ENCODE data around the gene GCNA. TPM values are rescaled to one million over a fixed set of nuclear protein-coding genes. Genes with fewer than 3 reads are reported as not detected.
A peak's percentile ranks its signal among the peaks of the same experiment; 100 is the strongest.
"Not testable (repeated sequence)": the region's sequence is repeated elsewhere in the genome, so short reads cannot be mapped to it uniquely, and the experiment has no call there.

The GCNA gene
- total RNA-seq, 2 experiments from 2014 or later, result 3.2 to 3.4 TPM

DNA sequence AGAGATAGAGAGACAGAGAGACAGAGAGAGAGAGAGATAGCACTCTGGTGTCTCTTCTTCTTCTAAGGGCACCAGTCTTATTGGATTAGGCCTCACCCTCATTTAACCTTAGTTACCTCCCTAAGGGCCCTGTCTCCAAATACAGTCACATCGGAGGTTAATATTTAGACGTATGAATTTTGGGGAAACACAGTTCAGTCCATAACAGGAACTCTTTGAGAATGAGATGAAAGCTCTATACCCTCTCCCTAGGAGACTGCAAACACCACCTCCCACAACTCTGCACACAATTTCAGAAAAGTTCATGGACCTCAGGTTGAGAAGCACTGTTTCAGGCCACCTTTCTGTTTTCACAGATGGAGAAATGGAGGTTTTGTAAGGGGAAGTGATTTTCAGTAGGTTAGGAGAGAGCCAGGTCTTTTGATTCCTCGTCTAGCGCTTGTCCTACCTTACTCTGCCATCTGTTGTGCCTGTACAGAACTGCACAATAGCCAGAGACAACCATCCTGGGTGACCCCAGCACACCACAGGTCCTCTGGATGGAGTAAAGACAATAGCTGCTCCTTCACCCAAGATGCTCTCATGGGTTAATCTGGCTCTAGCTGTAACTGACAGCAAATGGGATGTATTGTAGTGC, 72.2 kb downstream of the GCNA start:
- no peak overlapping the region for H3K27ac Mint-ChIP-seq
- no peak overlapping the region for H3K4me3 Mint-ChIP-seq
- H3K36me3 Mint-ChIP-seq, result no peaks in the 10 kb centered on the region
- H3K9me3 Mint-ChIP-seq, result no peaks in the 10 kb centered on the region
- CTCF ChIA-PET, result interaction anchor here (0.8 to 2.2 kb wide), 8 partner anchors 11 to 261 kb away, joined by 3 to 7 read pairs (median 4); partner anchors contain the start of gene CXCR3
- H3K27me3 Mint-ChIP-seq, result no peaks in the 10 kb centered on the region
- POLR2A ChIA-PET, result no interaction called here
- peaks cover 5% of the 10 kb centered on the region for H3K4me1 Mint-ChIP-seq (ENCODE audit: low read depth)
- intact Hi-C loops (cut with micrococcal nuclease), result loop anchor here (1.0 to 5.0 kb wide), 2 partner anchors 34 to 678 kb away; no protein-coding TSS in a partner anchor
- DNase-seq, result peak; percentile 52

DNA sequence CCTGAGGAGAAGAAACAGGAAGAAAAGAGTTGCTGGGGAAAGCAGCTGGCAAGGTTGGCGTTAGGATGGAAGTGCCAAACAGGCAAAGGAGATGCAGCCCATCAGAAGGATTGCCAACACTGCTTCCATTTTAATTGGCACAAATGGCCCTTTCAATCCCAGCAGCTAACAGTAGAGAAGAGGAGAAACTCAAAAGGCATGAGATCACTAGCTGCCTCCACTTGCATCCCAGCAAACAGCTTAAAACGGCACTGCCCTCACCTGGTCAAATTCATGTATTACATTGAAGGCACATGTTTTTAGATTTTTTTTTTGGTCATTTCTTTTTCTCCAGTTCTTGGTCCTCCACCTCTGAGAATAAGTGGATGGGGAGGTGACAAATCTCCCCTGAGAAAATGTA, 74.2 kb downstream of the GCNA start:
- intact Hi-C loops (cut with micrococcal nuclease), result loop anchor here (5.0 kb wide), 1 partner anchor 680 kb away; no protein-coding TSS in a partner anchor
- no peaks in the 10 kb centered on the region for H3K9me3 Mint-ChIP-seq
- ChIA-PET POLR2A (interaction anchor here (0.7 kb wide), 1 partner anchor 470 kb away, joined by 3 read pairs; no protein-coding TSS in a partner anchor), CTCF (interaction anchor here (0.6 to 2.1 kb wide), 21 partner anchors 9 to 284 kb away, joined by 3 to 18 read pairs (median 5); partner anchors contain the start of gene CXCR3)
- no peak overlapping the region for H3K4me3 Mint-ChIP-seq
- no peak overlapping the region for H3K27ac Mint-ChIP-seq
- no peaks in the 10 kb centered on the region for H3K36me3 Mint-ChIP-seq
- DNase-seq, result peak; percentile 59
- peaks cover 5% of the 10 kb centered on the region for H3K4me1 Mint-ChIP-seq (ENCODE audit: low read depth)
- H3K27me3 Mint-ChIP-seq, result no peaks in the 10 kb centered on the region

DNA sequence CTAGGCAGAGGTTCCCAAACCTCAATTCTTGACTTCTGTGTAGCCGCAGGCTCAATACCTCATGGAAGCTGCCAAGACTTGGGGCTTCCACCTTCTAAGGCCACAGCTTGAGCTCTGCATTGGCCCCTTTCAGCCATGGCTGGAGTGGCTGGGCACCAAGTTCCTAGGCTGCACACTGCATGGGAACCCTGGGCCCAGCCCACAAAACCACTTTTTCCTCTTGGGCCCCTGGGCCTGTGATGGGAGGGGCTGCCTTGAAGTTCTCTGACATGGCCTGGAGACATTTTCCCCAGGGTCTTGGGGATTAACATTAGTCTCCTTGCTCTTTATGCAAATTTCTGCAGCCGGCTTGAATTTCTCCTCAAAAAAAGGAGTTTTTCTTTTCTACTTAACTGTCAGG, 75.1 kb downstream of the GCNA start:
- H3K9me3 Mint-ChIP-seq, result no peaks in the 10 kb centered on the region
- no peak for DNase-seq
- peaks cover 5% of the 10 kb centered on the region for H3K4me1 Mint-ChIP-seq (ENCODE audit: low read depth)
- intact Hi-C loops (cut with micrococcal nuclease), result loop anchor here (5.0 kb wide), 1 partner anchor 681 kb away; no protein-coding TSS in a partner anchor
- POLR2A ChIA-PET, result no interaction called here
- CTCF ChIA-PET, result no interaction called here
- H3K36me3 Mint-ChIP-seq, result no peaks in the 10 kb centered on the region
- H3K27me3 Mint-ChIP-seq, result no peaks in the 10 kb centered on the region
- no peak overlapping the region for H3K4me3 Mint-ChIP-seq
- no peak overlapping the region for H3K27ac Mint-ChIP-seq

GRCh38 chrX:71657267-71657666, 79.0 kb downstream of the GCNA start:
- H3K36me3 Mint-ChIP-seq, result no peaks in the 10 kb centered on the region
- CTCF ChIA-PET, result no interaction called here
- DNase-seq, result no peak
- H3K27ac Mint-ChIP-seq, result no peak overlapping the region
- peaks cover 2% of the 10 kb centered on the region for H3K4me1 Mint-ChIP-seq (ENCODE audit: low read depth)
- H3K4me3 Mint-ChIP-seq, result no peak overlapping the region
- H3K9me3 Mint-ChIP-seq, result no peaks in the 10 kb centered on the region
- intact Hi-C loops (cut with micrococcal nuclease), result no loop called here
- no peaks in the 10 kb centered on the region for H3K27me3 Mint-ChIP-seq
- POLR2A ChIA-PET, result no interaction called here

DNA sequence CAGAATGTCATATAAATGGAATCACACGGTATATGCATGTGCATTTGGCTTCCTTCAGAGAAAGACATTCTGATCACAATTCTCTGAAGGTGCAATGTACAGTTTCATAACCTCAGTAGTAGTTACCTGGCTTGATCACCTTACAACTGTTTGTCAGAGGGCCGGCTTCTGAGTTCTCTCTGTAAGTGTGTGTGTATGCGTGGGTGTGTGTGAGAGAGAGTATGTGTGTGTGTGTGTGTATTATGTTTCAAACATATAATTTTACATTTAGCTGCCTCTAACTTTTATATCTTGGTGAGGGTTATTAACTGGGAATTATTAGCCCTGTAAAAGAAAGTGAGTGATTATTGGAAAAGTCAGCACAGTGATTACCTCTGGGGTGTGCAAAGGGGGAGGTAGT, 81.1 kb downstream of the GCNA start:
- H3K4me1 Mint-ChIP-seq (ENCODE audit: low read depth), result peaks cover 18% of the 10 kb centered on the region
- CTCF ChIA-PET, result no interaction called here
- H3K4me3 Mint-ChIP-seq, result no peak overlapping the region
- no peak for DNase-seq
- no peaks in the 10 kb centered on the region for H3K36me3 Mint-ChIP-seq
- H3K9me3 Mint-ChIP-seq, result no peaks in the 10 kb centered on the region
- H3K27ac Mint-ChIP-seq, result no peak overlapping the region
- intact Hi-C loops (cut with micrococcal nuclease), result no loop called here
- POLR2A ChIA-PET, result no interaction called here
- H3K27me3 Mint-ChIP-seq, result no peaks in the 10 kb centered on the region

DNA sequence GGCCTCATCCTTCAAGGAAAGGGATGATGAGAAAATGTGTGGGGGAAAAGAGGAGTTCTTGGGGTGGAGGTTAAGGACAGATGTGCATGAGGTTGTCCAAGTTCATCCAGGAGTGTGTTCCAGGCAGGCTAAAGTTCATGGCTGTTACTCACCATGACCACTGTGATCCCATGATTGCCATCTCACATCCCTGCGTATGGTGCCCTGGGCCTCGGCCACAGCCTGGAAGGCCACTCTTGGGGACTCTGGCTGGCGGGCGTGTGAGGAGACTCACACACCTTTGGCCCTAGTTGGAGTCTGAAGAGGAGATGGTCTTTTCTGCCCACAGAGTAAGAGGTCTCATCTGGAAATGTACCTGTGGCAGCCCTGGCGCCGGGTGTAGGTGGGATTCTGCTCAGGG, 81.7 kb downstream of the GCNA start:
- H3K27ac Mint-ChIP-seq, result no peak overlapping the region

GRCh38 chrX:71660562-71661416, 82.6 kb downstream of the GCNA start:
- Mint-ChIP-seq H3K36me3 (no peaks in the 10 kb centered on the region), H3K27me3 (no peaks in the 10 kb centered on the region), H3K27ac (no peak overlapping the region), H3K4me3 (no peak overlapping the region), H3K4me1 (ENCODE audit: low read depth) (peaks cover 20% of the 10 kb centered on the region), H3K9me3 (no peaks in the 10 kb centered on the region)
- POLR2A ChIA-PET, result no interaction called here
- CTCF ChIA-PET, result interaction anchor here (0.8 kb wide), 1 partner anchor 9 kb away, joined by 5 read pairs; no protein-coding TSS in a partner anchor
- intact Hi-C loops (cut with micrococcal nuclease), result no loop called here
- DNase-seq, result no peak

More for the DNA sequence above, 81.7 kb downstream of the GCNA start:
- Mint-ChIP-seq H3K36me3 (no peaks in the 10 kb centered on the region), H3K4me1 (ENCODE audit: low read depth) (peaks cover 20% of the 10 kb centered on the region), H3K27me3 (no peaks in the 10 kb centered on the region), H3K4me3 (no peak overlapping the region), H3K9me3 (no peaks in the 10 kb centered on the region)
- DNase-seq, result no peak
- ChIA-PET POLR2A (no interaction called here), CTCF (no interaction called here)
- intact Hi-C loops (cut with micrococcal nuclease), result no loop called here

DNA sequence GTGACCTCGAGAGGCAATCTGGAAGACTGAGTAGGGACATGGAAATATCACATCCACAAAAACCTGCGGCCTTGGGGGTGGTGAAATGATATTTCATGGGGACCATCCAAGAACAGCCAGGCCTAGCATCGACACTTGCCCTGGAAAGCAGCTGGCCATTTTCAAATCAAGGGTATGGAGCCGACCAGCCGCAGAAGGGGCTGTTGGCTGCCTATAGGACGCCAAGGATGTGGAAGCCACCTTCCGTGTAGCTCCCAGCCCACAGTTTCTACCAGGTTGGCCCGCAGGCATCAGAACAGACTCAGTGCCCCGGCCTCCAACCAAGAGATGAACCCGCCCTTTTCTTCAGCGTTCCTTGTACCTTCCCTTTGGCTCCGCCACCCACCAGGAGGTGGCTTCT, 83.7 kb downstream of the GCNA start:
- Mint-ChIP-seq H3K4me1 (ENCODE audit: low read depth) (peaks cover 20% of the 10 kb centered on the region), H3K27me3 (no peaks in the 10 kb centered on the region), H3K36me3 (no peaks in the 10 kb centered on the region), H3K9me3 (no peaks in the 10 kb centered on the region), H3K27ac (no peak overlapping the region), H3K4me3 (no peak overlapping the region)
- CTCF ChIA-PET, result interaction anchor here (0.7 to 0.8 kb wide), 2 partner anchors 10 to 198 kb away, joined by 3 to 5 read pairs; no protein-coding TSS in a partner anchor
- POLR2A ChIA-PET, result no interaction called here
- intact Hi-C loops (cut with micrococcal nuclease), result no loop called here
- DNase-seq, result no peak

- H3K4me3 Mint-ChIP-seq, result peak overlapping the region; percentile 50
- H3K27me3 Mint-ChIP-seq; POLR2A ChIA-PET; intact Hi-C loops (cut with micrococcal nuclease); H3K36me3 Mint-ChIP-seq; CTCF ChIA-PET; H3K27ac Mint-ChIP-seq; H3K9me3 Mint-ChIP-seq: not testable (repeated sequence)
- peaks cover 20% of the 10 kb centered on the region for H3K4me1 Mint-ChIP-seq (ENCODE audit: low read depth)
- DNase-seq, result peak; percentile 24
These were observed 84.4 kb downstream of the GCNA start for GRCh38 chrX:71662654-71663053.

Other genes starting within 250 kb of the GCNA start
- 10 to 100 TPM; 24.3 to 26.3 TPM for gene TAF1, start 212.1 kb upstream of the GCNA start, total RNA-seq
- gene OGT, start 45.3 kb upstream of the GCNA start, total RNA-seq, result 100 to 1,000 TPM; 280 to 304 TPM
- 10 to 100 TPM; 28.5 to 31.1 TPM for gene CXCR3, start 40.1 kb downstream of the GCNA start, total RNA-seq
- gene CXorf49, start 139.8 kb downstream of the GCNA start, total RNA-seq, result not detected
- not detected for gene CXorf49B, start 184.9 kb downstream of the GCNA start, total RNA-seq